H1 (cell line): Measurements from ENCODE around the gene HCST. TPM values are rescaled to one million over a fixed set of nuclear protein-coding genes. Genes with fewer than 3 reads are reported as not detected.

ENCODE experiments used
- CTCF ChIA-PET: fragments of 300-600 bp; sonication (Branson Sonifier 250); formaldehyde crosslinking; loops from one replicate; lab custom pipeline; 2021; ENCODE audit not compliant: partially characterized antibody; lab: Charles Lee
- POLR2A ChIA-PET: fragments of 300-600 bp; sonication (Branson Sonifier 250); formaldehyde crosslinking; loops from one replicate; lab custom pipeline; 2021; ENCODE audit warnings: inconsistent platforms; ENCODE audit not compliant: partially characterized antibody; lab: Charles Lee
- DNase-seq, 2 experiments: peaks; one replicate each; pipeline versions ENCODE4 v3.0.0 to v3.0.0-alpha.2; 2010 to 2022; ENCODE audit warnings: low spot score in 2 of 2, low read depth in 1 of 2, mixed read lengths in 1 of 2
- FAIRE-seq: peaks from 2 replicates; lab custom pipeline; 2011; peaks lifted over from hg19 to GRCh38; lab: Jason Lieb, UNC
- H2AFZ ChIP-seq: 2 replicates; pipeline ENCODE4 v1.8.1; 2012; ENCODE audit warnings: low read length, inconsistent platforms
- H2AK5ac ChIP-seq: 2 replicates; pipeline ENCODE4 v1.6.1; 2013; ENCODE audit warnings: low read depth, low read length
- H2BK120ac ChIP-seq: replicated peaks from 2 replicates; pipeline ENCODE3; 2013; ENCODE audit warnings: low read depth, low read length, inconsistent platforms
- H2BK12ac ChIP-seq: 2 replicates; pipeline ENCODE4 v1.6.1; 2013; ENCODE audit warnings: low read depth, low read length
- H2BK15ac ChIP-seq: 2 replicates; pipeline ENCODE4 v1.6.1; 2013; ENCODE audit warnings: low read length
- H2BK20ac ChIP-seq: 2 replicates; pipeline ENCODE4 v1.6.1; 2013; ENCODE audit warnings: low read length
- H2BK5ac ChIP-seq: 2 replicates; pipeline ENCODE4 v1.6.1; 2013; ENCODE audit warnings: low read depth, low read length
- H3K14ac ChIP-seq: 2 replicates; pipeline ENCODE4 v1.6.1; 2013; ENCODE audit warnings: inconsistent platforms; ENCODE audit not compliant: insufficient read length
- H3K18ac ChIP-seq: 2 replicates; pipeline ENCODE4 v1.6.1; 2013; ENCODE audit warnings: low read length; ENCODE audit errors: extremely low read depth
- H3K23ac ChIP-seq: 2 replicates; pipeline ENCODE4 v1.6.1; 2013; ENCODE audit warnings: inconsistent platforms; ENCODE audit not compliant: insufficient read length
- H3K23me2 ChIP-seq: 2 replicates; pipeline ENCODE4 v1.6.1; 2013; ENCODE audit warnings: low read depth, low read length
- H3K27ac ChIP-seq: 2 replicates; pipeline ENCODE4 v1.6.1; 2011; ENCODE audit warnings: low read depth, low read length, inconsistent platforms
- H3K27me3 ChIP-seq, 4 experiments: replicated peaks in 1 of 4; 1 replicate in 1 of 4; 2 replicates in 3 of 4; pipeline versions ENCODE4 v1.6.1 to v1.8.1; 2011 to 2013; ENCODE audit warnings: low read length in 3 of 4, mild to moderate bottlenecking in 3 of 4, inconsistent platforms in 2 of 4, mixed read lengths in 2 of 4, moderate library complexity in 1 of 4; ENCODE audit not compliant: control insufficient read depth in 3 of 4, insufficient read depth in 3 of 4; ENCODE audit errors: extremely low read depth in 1 of 4
- H3K36me3 ChIP-seq, 4 experiments: 2 replicates each; pipeline versions ENCODE4 v1.6.1 to v1.8.1; 2011 to 2013; ENCODE audit warnings: mild to moderate bottlenecking in 4 of 4, low read length in 3 of 4, moderate library complexity in 2 of 4, control low read depth in 1 of 4, inconsistent platforms in 1 of 4; ENCODE audit not compliant: insufficient read depth in 4 of 4, control insufficient read depth in 2 of 4
- H3K4ac ChIP-seq: replicated peaks from 2 replicates; pipeline ENCODE3; 2013; ENCODE audit warnings: low read length, low read depth, mixed read lengths, inconsistent platforms; ENCODE audit not compliant: insufficient read length
- H3K4me1 ChIP-seq, 4 experiments: replicated peaks in 1 of 4; 1 replicate in 1 of 4; 2 replicates in 3 of 4; pipeline versions ENCODE4 v1.6.1 to v1.8.1; 2011 to 2013; ENCODE audit warnings: low read length in 3 of 4, inconsistent platforms in 2 of 4, mixed read lengths in 1 of 4; ENCODE audit not compliant: insufficient read depth in 4 of 4, control insufficient read depth in 3 of 4
- H3K4me2 ChIP-seq, 2 experiments: 2 replicates each; pipeline versions ENCODE4 v1.6.1 to v1.8.1; 2011 to 2013; ENCODE audit warnings: low read depth in 2 of 2, low read length in 2 of 2, control low read depth in 1 of 2, inconsistent platforms in 1 of 2, mild to moderate bottlenecking in 1 of 2; ENCODE audit not compliant: insufficient read depth in 1 of 2
- H3K4me3 ChIP-seq, 4 experiments: fragments of 200-600, 300-600 bp in 1 of 4; sonication (generic), shearing (Covaris generic), sonication (Bioruptor Twin) in 1 of 4; 2 replicates each; pipeline versions ENCODE4 v1.5.1 to v1.8.1; 2011 to 2016; ENCODE audit warnings: low read length in 4 of 4, low read depth in 3 of 4, control low read depth in 2 of 4, inconsistent platforms in 2 of 4, mild to moderate bottlenecking in 2 of 4, mixed read lengths in 1 of 4, moderate library complexity in 1 of 4; ENCODE audit not compliant: insufficient read depth in 2 of 4; ENCODE audit errors: extremely low read depth in 1 of 4
- H3K56ac ChIP-seq: replicated peaks from 2 replicates; pipeline ENCODE3; 2013; ENCODE audit warnings: low read depth, mild to moderate bottlenecking, mixed read lengths, low read length, inconsistent platforms; ENCODE audit not compliant: insufficient read length
- H3K79me1 ChIP-seq: 2 replicates; pipeline ENCODE4 v1.6.1; 2013; ENCODE audit warnings: low read depth, low read length, control low read depth
- H3K79me2 ChIP-seq, 2 experiments: 2 replicates each; pipeline versions ENCODE4 v1.6.1 to v1.8.1; 2012 to 2013; ENCODE audit warnings: low read length in 2 of 2, mild to moderate bottlenecking in 2 of 2, inconsistent platforms in 1 of 2; ENCODE audit not compliant: insufficient read depth in 2 of 2, control insufficient read depth in 1 of 2
- H3K9ac ChIP-seq, 4 experiments: replicated peaks in 1 of 4; 1 replicate in 1 of 4; 2 replicates in 3 of 4; pipeline versions ENCODE4 v1.6.1 to v1.8.1; 2011 to 2013; ENCODE audit warnings: low read depth in 3 of 4, low read length in 3 of 4, control low read depth in 2 of 4, mild to moderate bottlenecking in 2 of 4, moderate library complexity in 2 of 4, inconsistent platforms in 1 of 4; ENCODE audit errors: extremely low read depth in 1 of 4
- H3K9me3 ChIP-seq, 2 experiments: 2 replicates each; pipeline versions ENCODE4 v1.6.1 to v1.8.1; 2012 to 2013; ENCODE audit warnings: mild to moderate bottlenecking in 2 of 2, moderate library complexity in 2 of 2, control low read depth in 1 of 2, inconsistent platforms in 1 of 2, low read depth in 1 of 2, low read length in 1 of 2, mixed read lengths in 1 of 2; ENCODE audit not compliant: insufficient read depth in 2 of 2
- H4K20me1 ChIP-seq, 2 experiments: replicated peaks in 1 of 2; 2 replicates each; pipeline versions ENCODE3 to v1.8.1; 2011 to 2013; ENCODE audit warnings: inconsistent platforms in 2 of 2, low read length in 2 of 2, mild to moderate bottlenecking in 1 of 2; ENCODE audit not compliant: insufficient read depth in 2 of 2, control insufficient read depth in 1 of 2
- H4K5ac ChIP-seq: 2 replicates; pipeline ENCODE4 v1.6.1; 2013; ENCODE audit warnings: low read length, low read depth, mixed read lengths, inconsistent platforms; ENCODE audit not compliant: insufficient read length
- H4K8ac ChIP-seq: 2 replicates; pipeline ENCODE4 v1.8.0; 2013; ENCODE audit warnings: mild to moderate bottlenecking, moderate library complexity, low read length, inconsistent platforms; ENCODE audit not compliant: insufficient read depth; ENCODE audit errors: extremely low read depth
- H4K91ac ChIP-seq: replicated peaks from 2 replicates; pipeline ENCODE3; 2013; ENCODE audit warnings: low read length, mixed read lengths, inconsistent platforms; ENCODE audit not compliant: insufficient read length
- HDAC6 ChIP-seq: IDR thresholded peaks from one replicate; pipeline ENCODE4 v1.7.1; 2012; ENCODE audit warnings: low read depth, mild to moderate bottlenecking, inconsistent platforms, low read length, moderate library complexity
- WGBS, 2 experiments: shearing (Covaris generic) in 1 of 2; methylation state at CpG; one replicate each; pipeline versions ENCODE4 v1.1.6 to v1.1.7; 2013 to 2015; ENCODE audit warnings: low lambda C conversion rate in 2 of 2, mixed read lengths in 2 of 2, inconsistent platforms in 1 of 2, low coverage in 1 of 2, missing lambda C conversion rate in 1 of 2; ENCODE audit not compliant: insufficient replicate concordance in 2 of 2, insufficient coverage in 1 of 2, insufficient read length in 1 of 2; ENCODE audit errors: extremely low coverage in 1 of 2, missing lambda C conversion rate in 1 of 2; 5-methylcytosine and 5-hydroxymethylcytosine counted together
- polyA plus RNA-seq, 7 experiments: library from polyadenylated mRNA; depleted of rRNA in 3 of 7; stranded (reverse) in 5 of 7; unstranded in 2 of 7; fragments of >200 nt in 5 of 7; fragments of 200-250 nt in 2 of 7; gene quantifications; 1 replicate in 5 of 7; 2 replicates in 1 of 7; 4 replicates in 1 of 7; pipeline versions ENCODE4 v1.2.1 to v1.2.3, GENCODE V29; 2011 to 2013; ENCODE audit warnings: missing spikeins in 2 of 7, mixed read lengths in 2 of 7
- total RNA-seq: library from RNA; stranded (reverse); fragmentation: NEBNext Ultra II Directional; extraction: Animal tissue kit (Norgen Biotek cat#: 25700); gene quantifications from 2 replicates; pipeline ENCODE4 v1.2.1, GENCODE V29; 2021

Gene HCST
- total and polyA plus RNA-seq, 2 of the 8 experiments (the other 6 are each of a cell fraction or from before 2014, with no cell fraction given), result 2.8 TPM; not detected in 1

DNA sequence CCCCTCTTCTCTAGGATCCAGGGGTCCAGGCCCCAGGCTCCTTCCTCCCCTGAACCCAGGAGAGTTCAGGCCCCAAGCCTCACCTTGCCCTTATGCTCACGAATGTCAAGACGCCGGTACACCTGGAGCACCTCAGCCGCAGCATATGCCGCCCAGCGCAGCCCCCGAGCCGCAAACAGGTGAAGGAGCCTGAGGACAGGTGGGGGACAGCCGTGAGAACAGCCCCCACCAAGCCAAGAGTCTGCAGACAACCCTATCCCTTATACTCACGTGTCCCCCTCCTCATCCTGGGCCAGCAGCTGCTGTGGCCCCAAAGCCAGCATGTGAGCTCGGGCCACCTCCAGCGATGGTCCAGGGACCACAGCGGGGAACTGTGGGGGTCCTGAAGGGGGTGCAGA lies 5.7 kb upstream of the HCST start:
- H4K8ac ChIP-seq, result no peak overlapping the region
- H3K23ac ChIP-seq, result no peak overlapping the region
- no peak overlapping the region for H3K4ac ChIP-seq
- FAIRE-seq (no peak), DNase-seq (no peak)
- peaks cover 4% of the 10 kb centered on the region; the same call in 1 of the 2 replicates for H3K23me2 ChIP-seq
- H3K4me3 ChIP-seq, result no peak overlapping the region
- no peak overlapping the region for H2AFZ ChIP-seq
- no peaks in the 10 kb centered on the region for H3K27me3 ChIP-seq
- no peak overlapping the region for H3K18ac ChIP-seq
- ChIA-PET POLR2A (interaction anchor here (0.7 to 1.4 kb wide), 3 partner anchors 9 to 890 kb away, joined by 3 to 4 read pairs (median 3); no protein-coding TSS in a partner anchor), CTCF (interaction anchor here (0.8 kb wide), 2 partner anchors 13 to 14 kb away, joined by 3 read pairs; no protein-coding TSS in a partner anchor)
- H3K4me2 ChIP-seq, result no peak overlapping the region
- no peak overlapping the region for H2BK20ac ChIP-seq
- H3K79me2 ChIP-seq, result peaks cover 0 to 8% of the 10 kb centered on the region in 2 experiments; a peak in 1 of 4 replicates
- no peak overlapping the region for H3K9ac ChIP-seq
- H4K5ac ChIP-seq, result no peak overlapping the region
- no peak overlapping the region for H4K91ac ChIP-seq
- no peaks in the 10 kb centered on the region; the same call in 1 of the 2 replicates for H3K79me1 ChIP-seq
- H2AK5ac ChIP-seq, result no peak overlapping the region
- no peak overlapping the region for H2BK5ac ChIP-seq
- WGBS, 2 experiments, result 96% methylated on average over 12 of the region's 13 CpGs; no CpG with 5 or more reads in 1 of the 2 experiments
- H2BK12ac ChIP-seq, result no peak overlapping the region
- peaks cover 0 to 6% (median 3%) of the 10 kb centered on the region in 4 experiments; a peak in 5 of 7 replicates for H3K4me1 ChIP-seq
- H3K56ac ChIP-seq, result no peak overlapping the region
- H2BK15ac ChIP-seq, result no peak overlapping the region
- H4K20me1 ChIP-seq, result peaks cover 0 to 3% of the 10 kb centered on the region in 2 experiments
- no peak overlapping the region for H3K14ac ChIP-seq
- no peak overlapping the region for H2BK120ac ChIP-seq
- H3K27ac ChIP-seq, result no peak overlapping the region
- no peaks in the 10 kb centered on the region for H3K9me3 ChIP-seq
- H3K36me3 ChIP-seq, result peaks cover 10 to 43% (median 17%) of the 10 kb centered on the region in 4 experiments
- TF ChIP-seq HDAC6, result no peak
